ENCODE data around the gene SMIM38. TPM values are rescaled to one million over a fixed set of nuclear protein-coding genes. Genes with fewer than 3 reads are reported as not detected.

The SMIM38 gene
- polyA plus RNA-seq, 3 donors = 0.53 to 2.0 (median 0.86) TPM

GRCh38 chr11:69201764-69202370 is 46.1 kb downstream of the SMIM38 start:
- no peak for DNase-seq

GRCh38 chr11:69202511-69203221 is 46.9 kb downstream of the SMIM38 start:
- no peak for DNase-seq

GRCh38 chr11:69203381-69203780 is 47.6 kb downstream of the SMIM38 start:
- DNase-seq = no peak

GRCh38 chr11:69203901-69204245 is 48.1 kb downstream of the SMIM38 start:
- DNase-seq = no peak

- no peak for DNase-seq
Measured at GRCh38 chr11:69204246-69204940, 48.7 kb downstream of the SMIM38 start.

GRCh38 chr11:69204941-69205742 is 49.4 kb downstream of the SMIM38 start:
- no peak for DNase-seq

Other genes starting within 250 kb of the SMIM38 start
- gene MRGPRD, start 174.9 kb upstream of the SMIM38 start, polyA plus RNA-seq (ENCODE audit: insufficient read length in 3 of 3) = not detected
- 10 to 100 TPM; 26.5 to 28.6 (median 28.3) TPM for gene MRGPRF, start 142.7 kb upstream of the SMIM38 start, polyA plus RNA-seq (ENCODE audit: insufficient read length in 3 of 3)
- gene TPCN2, start 107.0 kb upstream of the SMIM38 start, polyA plus RNA-seq (ENCODE audit: insufficient read length in 3 of 3) = 10 to 100 TPM; 14.7 to 23.0 (median 18.7) TPM
- gene MYEOV, start 138.2 kb downstream of the SMIM38 start, polyA plus RNA-seq (ENCODE audit: insufficient read length in 3 of 3) = 1 to 10 TPM; 3.9 to 7.7 (median 5.0) TPM

All from renal pelvis (tissue), 4 donors.